ENCODE results near the gene NDUFS3. TPM values are rescaled to one million over a fixed set of nuclear protein-coding genes. Genes with fewer than 3 reads are reported as not detected.

The NDUFS3 gene
- total RNA-seq, 4 donors from 2014 or later, result 38.7 to 75.6 (median 53.2) TPM

- Histone ChIP-seq H3K27me3 (no peaks in the 10 kb centered on the region), H3K4me3 (no peak overlapping the region), H3K27ac (no peak overlapping the region), H3K4me1 (no peaks in the 10 kb centered on the region), H3K9me3 (no peaks in the 10 kb centered on the region), H3K36me3 (peaks cover 0 to 100% of the 10 kb centered on the region in 2 donors)
- no peak for ATAC-seq
- WGBS, 2 donors (ENCODE audit: low coverage in 1 of 2), result 88 to 100% methylated on average over 1 to 4 of the region's 8 CpGs
- no peak for TF ChIP-seq CTCF (IDR thresholded peaks at IDR 0.05)
- no peak for TF ChIP-seq POLR2AphosphoS5 (IDR thresholded peaks at IDR 0.05)
- TF ChIP-seq POLR2A (IDR thresholded peaks at IDR 0.05), result no peak
- TF ChIP-seq EP300 (IDR thresholded peaks at IDR 0.05), result no peak
Observed at GRCh38 chr11:47626234-47626633, 47.4 kb downstream of the NDUFS3 start.

- H3K27ac ChIP-seq, result no peak overlapping the region
- ATAC-seq, result no peak
- H3K27me3 ChIP-seq, result no peaks in the 10 kb centered on the region
- H3K4me3 ChIP-seq, result no peak overlapping the region
- H3K9me3 ChIP-seq, result no peaks in the 10 kb centered on the region
- H3K36me3 ChIP-seq, result peaks cover 0 to 100% of the 10 kb centered on the region in 2 donors
- WGBS, 2 donors (ENCODE audit: low coverage in 1 of 2), result 76 to 93% methylated on average over 4 of the region's 4 CpGs
- H3K4me1 ChIP-seq, result no peaks in the 10 kb centered on the region
- TF ChIP-seq CTCF (IDR thresholded peaks at IDR 0.05) (no peak), POLR2AphosphoS5 (IDR thresholded peaks at IDR 0.05) (no peak), POLR2A (IDR thresholded peaks at IDR 0.05) (no peak), EP300 (IDR thresholded peaks at IDR 0.05) (no peak)
Observed at GRCh38 chr11:47628026-47628425, 49.2 kb downstream of the NDUFS3 start.

- no peak overlapping the region for H3K27ac ChIP-seq
- H3K36me3 ChIP-seq, result peaks cover 0 to 100% of the 10 kb centered on the region in 2 donors
- ATAC-seq, result no peak
- 57 to 60% methylated on average over 5 of the region's 5 CpGs for WGBS, 2 donors (ENCODE audit: low coverage in 1 of 2)
- H3K9me3 ChIP-seq, result no peaks in the 10 kb centered on the region
- TF ChIP-seq POLR2AphosphoS5 (IDR thresholded peaks at IDR 0.05), result no peak
- no peak for TF ChIP-seq CTCF (IDR thresholded peaks at IDR 0.05)
- TF ChIP-seq POLR2A (IDR thresholded peaks at IDR 0.05), result no peak
- no peak for TF ChIP-seq EP300 (IDR thresholded peaks at IDR 0.05)
- no peak overlapping the region for H3K4me3 ChIP-seq
- no peaks in the 10 kb centered on the region for H3K4me1 ChIP-seq
- no peaks in the 10 kb centered on the region for H3K27me3 ChIP-seq
Observed at GRCh38 chr11:47631473-47631872, 52.6 kb downstream of the NDUFS3 start.

Small RNA genes within 50 kb of the gene (small RNA-seq; reads per million reads assigned to genes)
- gene RN7SL652P, result 0 reads per million in 4 donors
- 0 reads per million in 4 donors for gene RNU5E-10P

Other genes with a start within 250 kb of the NDUFS3 start
- under 1 TPM in 2 of 4 donors, not detected in 2; 0.12 to 0.13 TPM for gene MYBPC3, start 226.4 kb upstream of the NDUFS3 start, total RNA-seq
- gene SPI1, start 200.5 kb upstream of the NDUFS3 start, total RNA-seq, result 10 to 100 TPM in 3 of 4 donors, 1 to 10 TPM in 1; 4.2 to 32.4 (median 14.7) TPM
- gene SLC39A13, start 170.5 kb upstream of the NDUFS3 start, total RNA-seq, result 100 to 1,000 TPM in 1 of 4 donors, 10 to 100 TPM in 3; 68.8 to 218 (median 78.9) TPM
- 100 to 1,000 TPM; 169 to 194 (median 179) TPM for gene PSMC3, start 152.6 kb upstream of the NDUFS3 start, total RNA-seq
- gene RAPSN, start 129.9 kb upstream of the NDUFS3 start, total RNA-seq, result under 1 TPM in 2 of 4 donors, not detected in 2; 0.23 to 0.27 TPM
- 100 to 1,000 TPM in 3 of 4 donors, 10 to 100 TPM in 1; 82.2 to 146 (median 106) TPM for gene CELF1, start 25.9 kb upstream of the NDUFS3 start, total RNA-seq
- gene PTPMT1, start 13.5 kb upstream of the NDUFS3 start, total RNA-seq, result 10 to 100 TPM; 70.0 to 95.7 (median 83.6) TPM
- 10 to 100 TPM; 23.3 to 36.1 (median 27.0) TPM for gene KBTBD4, start 104 bp upstream of the NDUFS3 start, total RNA-seq
- gene FAM180B, start 7.6 kb downstream of the NDUFS3 start, total RNA-seq, result 1 to 10 TPM in 1 of 4 donors, under 1 TPM in 3; 0.37 to 1.1 (median 0.68) TPM
- 1 to 10 TPM in 3 of 4 donors, under 1 TPM in 1; 0.47 to 5.1 (median 2.3) TPM for gene C1QTNF4, start 15.3 kb downstream of the NDUFS3 start, total RNA-seq
- 10 to 100 TPM; 34.5 to 66.2 (median 40.0) TPM for gene MTCH2, start 63.5 kb downstream of the NDUFS3 start, total RNA-seq
- 1 to 10 TPM in 2 of 4 donors, under 1 TPM in 1, not detected in 1; 0.81 to 2.3 (median 1.2) TPM for gene AGBL2, start 136.3 kb downstream of the NDUFS3 start, total RNA-seq
- 100 to 1,000 TPM in 2 of 4 donors, 10 to 100 TPM in 2; 44.0 to 111 (median 85.9) TPM for gene FNBP4, start 188.3 kb downstream of the NDUFS3 start, total RNA-seq